ENCODE data around the gene TPRX2. TPM values are rescaled to one million over a fixed set of nuclear protein-coding genes. Genes with fewer than 3 reads are reported as not detected.
"Not testable (repeated sequence)": the region's sequence is repeated elsewhere in the genome, so short reads cannot be mapped to it uniquely, and the experiment has no call there.

TPRX2 gene
- total RNA-seq, 1 donor from 2014 or later, result not detected

DNA sequence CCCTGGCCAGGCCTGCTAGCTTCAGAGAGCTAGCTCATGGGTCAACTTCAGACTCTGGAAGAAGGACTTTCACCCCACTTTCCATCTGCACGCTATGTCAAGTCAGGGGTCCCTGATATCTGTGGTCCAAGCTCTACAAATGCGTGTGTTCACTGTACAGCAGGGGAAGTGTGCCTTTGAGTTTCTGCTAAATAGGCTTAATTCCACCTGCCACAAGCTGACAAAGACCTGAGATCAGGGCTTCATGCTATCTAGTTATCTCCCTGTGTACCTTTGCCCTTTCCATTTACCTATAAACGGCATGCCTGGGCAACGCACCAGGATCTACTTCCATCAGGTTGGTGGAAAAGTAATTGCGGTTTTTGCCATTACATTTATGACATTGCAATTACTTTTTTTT, 37.7 kb downstream of the TPRX2 start:
- Mint-ChIP-seq H3K27ac (no peak overlapping the region), H3K4me1 (peaks cover 5% of the 10 kb centered on the region), H3K27me3 (ENCODE audit: low read depth) (no peaks in the 10 kb centered on the region), H3K36me3 (peaks cover 2% of the 10 kb centered on the region), H3K4me3 (no peak overlapping the region), H3K9me3 (peaks cover 13% of the 10 kb centered on the region)
- TF ChIP-seq, protein P1, sequence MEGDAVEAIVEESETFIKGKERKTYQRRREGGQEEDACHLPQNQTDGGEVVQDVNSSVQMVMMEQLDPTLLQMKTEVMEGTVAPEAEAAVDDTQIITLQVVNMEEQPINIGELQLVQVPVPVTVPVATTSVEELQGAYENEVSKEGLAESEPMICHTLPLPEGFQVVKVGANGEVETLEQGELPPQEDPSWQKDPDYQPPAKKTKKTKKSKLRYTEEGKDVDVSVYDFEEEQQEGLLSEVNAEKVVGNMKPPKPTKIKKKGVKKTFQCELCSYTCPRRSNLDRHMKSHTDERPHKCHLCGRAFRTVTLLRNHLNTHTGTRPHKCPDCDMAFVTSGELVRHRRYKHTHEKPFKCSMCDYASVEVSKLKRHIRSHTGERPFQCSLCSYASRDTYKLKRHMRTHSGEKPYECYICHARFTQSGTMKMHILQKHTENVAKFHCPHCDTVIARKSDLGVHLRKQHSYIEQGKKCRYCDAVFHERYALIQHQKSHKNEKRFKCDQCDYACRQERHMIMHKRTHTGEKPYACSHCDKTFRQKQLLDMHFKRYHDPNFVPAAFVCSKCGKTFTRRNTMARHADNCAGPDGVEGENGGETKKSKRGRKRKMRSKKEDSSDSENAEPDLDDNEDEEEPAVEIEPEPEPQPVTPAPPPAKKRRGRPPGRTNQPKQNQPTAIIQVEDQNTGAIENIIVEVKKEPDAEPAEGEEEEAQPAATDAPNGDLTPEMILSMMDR (IDR thresholded peaks at IDR 0.05; ENCODE audit: unreplicated experiment), result no peak
- no peak for DNase-seq (ENCODE audit: low spot score in 2 of 2, unreplicated experiment in 2 of 2)

DNA sequence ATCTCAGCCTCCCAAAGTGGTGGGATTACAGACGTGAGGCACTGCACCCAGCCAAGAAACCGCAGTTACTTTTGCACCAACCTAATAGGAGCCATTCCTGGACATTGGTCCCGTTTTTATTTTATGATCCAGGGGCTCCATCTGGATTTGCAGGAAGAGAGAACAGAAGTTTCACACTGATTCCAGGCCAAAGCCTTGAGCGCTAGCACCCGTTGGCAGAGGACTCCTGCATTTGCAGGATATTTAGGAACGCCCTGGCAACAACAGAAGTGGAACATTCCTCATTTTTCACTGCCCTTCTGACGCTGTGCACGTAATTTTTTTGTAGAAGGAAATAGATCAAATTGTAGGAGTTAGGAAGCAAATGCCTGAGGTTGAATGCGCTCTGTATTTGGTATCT, 38.8 kb downstream of the TPRX2 start:
- DNase-seq (ENCODE audit: low spot score in 2 of 2, unreplicated experiment in 2 of 2), result no peak
- Mint-ChIP-seq H3K4me1 (no peaks in the 10 kb centered on the region), H3K9me3 (peaks cover 8% of the 10 kb centered on the region), H3K27me3 (ENCODE audit: low read depth) (no peaks in the 10 kb centered on the region), H3K4me3 (no peak overlapping the region), H3K27ac (no peak overlapping the region), H3K36me3 (peaks cover under 1% of the 10 kb centered on the region)
- TF ChIP-seq, protein P1 (IDR thresholded peaks at IDR 0.05; ENCODE audit: unreplicated experiment), result no peak

DNA sequence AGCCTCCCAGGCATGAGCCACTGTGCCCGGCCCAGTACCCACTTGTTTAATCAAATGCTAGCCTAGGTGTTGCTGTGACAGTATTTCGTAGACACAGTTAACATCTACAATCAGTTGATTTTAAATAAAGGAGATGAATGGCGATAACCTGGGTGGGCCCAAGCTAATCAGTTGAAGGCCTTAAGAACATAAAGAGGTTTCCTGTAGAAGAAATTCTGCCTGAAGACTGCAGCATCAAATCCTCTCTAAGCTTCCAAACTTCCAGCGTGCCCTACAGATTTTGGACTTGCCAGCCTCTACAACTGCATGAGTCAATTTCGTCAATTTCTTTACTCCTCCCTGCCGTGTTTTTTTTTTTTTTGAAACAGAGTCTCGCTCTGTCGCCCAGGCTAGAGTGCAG, 40.3 kb downstream of the TPRX2 start:
- Mint-ChIP-seq H3K4me3 (no peak overlapping the region), H3K4me1 (no peaks in the 10 kb centered on the region), H3K36me3 (no peaks in the 10 kb centered on the region), H3K9me3 (peaks cover 8% of the 10 kb centered on the region), H3K27ac (no peak overlapping the region), H3K27me3 (ENCODE audit: low read depth) (no peaks in the 10 kb centered on the region)
- no peak for DNase-seq (ENCODE audit: low spot score in 2 of 2, unreplicated experiment in 2 of 2)
- TF ChIP-seq, protein P1 (IDR thresholded peaks at IDR 0.05; ENCODE audit: unreplicated experiment), result no peak

DNA sequence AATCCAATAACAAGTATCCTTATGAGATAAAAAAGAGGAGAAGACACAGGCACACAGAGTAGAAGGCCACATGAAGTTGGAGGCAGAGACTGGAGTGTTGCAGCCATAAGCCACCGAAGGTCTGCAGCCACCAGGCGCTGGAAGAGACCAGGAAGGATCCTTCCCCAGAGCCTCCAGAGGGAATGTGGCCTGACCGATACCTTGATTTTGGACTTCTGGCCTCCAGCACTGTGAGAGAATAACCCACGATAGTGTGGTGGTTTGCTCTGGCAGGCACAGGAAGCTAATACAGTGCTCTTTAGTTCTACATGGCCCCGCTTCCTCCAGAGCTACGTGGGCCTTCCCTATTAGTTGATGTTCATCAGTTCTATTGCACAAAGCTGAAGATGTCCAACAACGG, 42.3 kb downstream of the TPRX2 start:
- Mint-ChIP-seq H3K9me3 (peaks cover 1% of the 10 kb centered on the region), H3K4me1 (no peaks in the 10 kb centered on the region), H3K36me3 (no peaks in the 10 kb centered on the region), H3K4me3 (no peak overlapping the region), H3K27me3 (ENCODE audit: low read depth) (no peaks in the 10 kb centered on the region), H3K27ac (no peak overlapping the region)
- no peak for DNase-seq (ENCODE audit: low spot score in 2 of 2, unreplicated experiment in 2 of 2)
- TF ChIP-seq, protein P1 (IDR thresholded peaks at IDR 0.05; ENCODE audit: unreplicated experiment), result no peak

DNA sequence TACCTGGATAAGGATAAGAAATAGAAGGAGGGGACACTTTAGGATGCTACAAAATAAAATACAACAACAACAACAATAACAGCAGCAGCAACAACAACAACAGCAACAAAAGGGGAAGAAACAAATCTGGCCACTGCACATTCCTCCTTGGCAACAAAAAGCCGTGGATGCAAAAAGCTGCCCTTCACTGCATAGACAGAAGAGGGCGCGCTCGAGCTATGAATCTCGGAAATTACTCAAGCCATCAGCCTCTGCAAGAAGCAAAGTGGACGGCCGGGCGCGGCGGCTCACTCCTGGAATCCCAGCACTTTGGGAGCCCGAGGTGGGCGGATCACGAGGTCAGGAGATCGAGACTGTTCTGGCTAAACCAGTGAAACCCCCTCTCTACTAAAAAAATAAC, 50.3 kb downstream of the TPRX2 start:
- DNase-seq (ENCODE audit: low spot score in 2 of 2, unreplicated experiment in 2 of 2), result peak; percentile 43 to 94
- H3K4me3 Mint-ChIP-seq; H3K27ac Mint-ChIP-seq; H3K4me1 Mint-ChIP-seq; H3K27me3 Mint-ChIP-seq (ENCODE audit: low read depth); H3K36me3 Mint-ChIP-seq; H3K9me3 Mint-ChIP-seq: not testable (repeated sequence)
- TF ChIP-seq, protein P1 (IDR thresholded peaks at IDR 0.05; ENCODE audit: unreplicated experiment), result peak; percentile 66

DNA sequence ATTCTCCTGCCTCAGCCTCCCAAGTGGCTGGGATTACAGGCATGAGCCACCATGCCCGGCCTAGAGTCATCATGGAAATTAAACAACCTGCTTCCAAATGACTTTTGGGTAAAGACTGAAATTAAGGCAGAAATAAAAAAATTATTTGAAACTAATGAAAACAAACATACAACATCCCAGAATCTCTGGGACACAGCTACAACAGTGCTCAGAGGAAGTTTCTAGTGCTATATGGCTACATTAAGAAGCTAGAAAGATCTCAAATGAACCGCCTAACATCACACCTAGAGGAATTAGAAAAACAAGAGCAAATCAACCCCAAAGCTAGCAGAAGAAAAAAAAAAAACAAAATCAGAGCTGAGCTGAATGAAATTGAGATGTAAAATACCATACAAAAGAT, 51.2 kb downstream of the TPRX2 start:
- H3K27me3 Mint-ChIP-seq (ENCODE audit: low read depth); H3K27ac Mint-ChIP-seq; H3K36me3 Mint-ChIP-seq; H3K4me1 Mint-ChIP-seq; DNase-seq (ENCODE audit: low spot score in 2 of 2, unreplicated experiment in 2 of 2); H3K4me3 Mint-ChIP-seq; H3K9me3 Mint-ChIP-seq: not testable (repeated sequence)

Other genes starting within 250 kb of the TPRX2 start
- gene EHD2, start 145.8 kb upstream of the TPRX2 start, total RNA-seq, result 38.7 to 39.2 TPM (median 38.8 TPM) in 3 replicates
- gene NOP53, start 113.7 kb upstream of the TPRX2 start, total RNA-seq, result 290 to 313 TPM (median 310 TPM) in 3 replicates
- gene SELENOW, start 80.5 kb upstream of the TPRX2 start, total RNA-seq, result 113 to 127 TPM (median 117 TPM) in 3 replicates
- gene TPRX1, start 54.7 kb upstream of the TPRX2 start, total RNA-seq, result not detected in 3 replicates
- gene CRX, start 37.3 kb upstream of the TPRX2 start, total RNA-seq, result not detected in 3 replicates
- 0.13 TPM in 1 of 3 replicates, not detected in the others for gene SULT2A1, start 27.1 kb downstream of the TPRX2 start, total RNA-seq
- not detected in 3 replicates for gene BSPH1, start 132.9 kb downstream of the TPRX2 start, total RNA-seq
- gene ELSPBP1, start 135.4 kb downstream of the TPRX2 start, total RNA-seq, result 1.0 TPM in 1 of 3 replicates, not detected in the others
- not detected in 3 replicates for gene CABP5, start 184.8 kb downstream of the TPRX2 start, total RNA-seq